ENCODE measurements around the gene CCDC7.
"Not testable (repeated sequence)": the region's sequence is repeated elsewhere in the genome, so short reads cannot be mapped to it uniquely, and the experiment has no call there.

Gene CCDC7

GRCh38 chr10:32459051-32459698 lies 13.2 kb downstream of the CCDC7 start:
- no peak for DNase-seq

GRCh38 chr10:32461203-32461602 lies 15.3 kb downstream of the CCDC7 start:
- DNase-seq, result no peak

DNA sequence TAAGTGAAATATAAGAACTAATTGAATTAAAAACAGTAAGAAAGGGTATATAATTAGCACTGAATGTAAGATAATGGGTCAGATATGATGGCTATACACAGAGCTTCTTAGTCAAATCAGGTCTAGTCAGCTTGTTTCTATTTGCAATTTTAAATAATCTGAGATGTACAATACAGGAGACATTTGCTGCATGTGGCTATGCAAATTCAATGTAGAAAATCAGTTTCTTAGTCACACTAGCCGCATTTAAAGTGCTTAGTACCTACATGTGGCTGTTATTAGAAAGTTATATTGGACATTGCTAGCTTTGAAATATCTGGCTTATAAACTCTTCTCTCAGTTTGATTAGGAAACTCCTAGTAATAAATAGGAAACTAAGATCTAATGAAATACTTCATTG lies 25.3 kb downstream of the CCDC7 start:
- DNase-seq, result no peak

DNA sequence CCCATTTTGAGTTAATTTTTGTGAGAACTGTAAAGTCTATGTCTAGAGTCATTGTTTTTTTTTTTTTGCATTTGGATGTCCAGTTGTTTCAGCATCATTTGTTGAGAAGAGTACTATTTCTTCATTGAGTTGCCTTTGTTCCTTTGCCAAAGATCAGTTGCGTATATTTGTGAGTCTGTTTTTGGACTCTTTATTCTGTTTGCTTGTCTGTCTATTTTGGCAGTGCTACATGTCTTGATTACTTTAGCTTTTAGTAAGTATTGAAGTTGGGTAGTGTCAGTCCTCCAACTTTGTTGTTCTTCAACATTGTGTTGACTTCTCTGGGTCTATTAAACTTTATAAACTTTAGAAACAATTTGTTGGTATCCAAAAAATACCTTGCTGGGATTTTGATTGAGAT lies 31.6 kb downstream of the CCDC7 start:
- no peak for DNase-seq

DNA sequence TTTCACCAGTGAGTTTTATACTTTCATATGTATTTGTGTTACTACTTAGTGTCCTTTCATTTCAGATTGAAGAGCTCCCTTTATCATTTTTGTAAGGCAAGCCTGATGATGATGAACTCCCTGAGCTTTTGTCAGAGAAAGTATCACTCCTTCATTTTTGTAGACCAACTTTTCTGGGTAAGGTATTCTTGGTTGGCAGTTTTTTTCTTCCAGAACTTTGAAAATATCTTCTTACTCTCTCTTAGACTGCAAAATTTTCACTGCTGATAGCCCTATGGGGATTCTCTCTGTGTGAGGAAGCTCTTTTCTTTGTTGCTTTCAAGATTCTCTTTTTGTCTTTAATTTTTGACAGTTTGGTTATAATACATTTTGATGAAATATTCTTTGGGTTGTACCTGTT lies 35.7 kb downstream of the CCDC7 start:
- DNase-seq, result no peak

DNA sequence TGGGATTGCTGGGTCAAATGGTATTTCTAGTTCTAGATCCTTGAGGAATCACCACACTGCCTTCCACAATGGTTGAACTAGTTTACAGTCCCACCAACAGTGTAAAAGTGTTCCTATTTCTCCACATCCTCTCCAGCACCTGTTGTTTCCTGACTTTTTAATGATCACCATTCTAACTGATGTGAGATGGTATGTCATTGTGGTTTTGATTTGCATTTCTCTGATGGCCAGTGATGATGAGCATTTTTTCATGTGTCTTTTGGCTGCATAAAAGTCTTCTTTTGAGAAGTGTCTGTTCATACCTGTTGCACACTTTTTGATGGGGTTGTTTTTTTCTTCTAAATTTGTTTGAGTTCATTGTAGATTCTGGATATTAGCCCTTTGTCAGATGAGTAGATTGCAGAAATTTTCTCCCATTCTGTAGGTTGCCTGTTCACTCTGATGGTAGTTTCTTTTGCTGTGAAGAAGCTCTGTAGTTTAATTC lies 37.1 kb downstream of the CCDC7 start:
- not testable (repeated sequence) for DNase-seq

DNA sequence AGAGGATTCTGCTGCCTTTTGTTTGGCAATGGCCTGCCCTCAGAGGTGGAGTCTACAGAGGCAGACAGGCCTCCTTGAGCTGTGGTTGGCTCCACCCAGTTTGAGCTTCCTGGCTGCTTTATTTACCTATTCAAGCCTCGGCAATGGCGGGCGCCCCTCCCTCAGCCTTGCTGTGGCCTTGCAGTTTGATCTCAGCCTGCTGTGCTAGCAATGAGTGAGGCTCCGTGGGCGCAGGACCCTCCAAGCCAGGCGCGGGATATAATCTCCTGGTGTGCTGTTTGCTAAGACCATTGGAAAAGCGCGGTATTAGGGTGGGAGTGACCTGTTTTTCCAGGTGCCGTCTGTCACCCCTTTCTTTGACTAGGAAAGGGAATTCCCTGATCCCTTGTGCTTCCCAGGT lies 42.1 kb downstream of the CCDC7 start:
- DNase-seq, result not testable (repeated sequence)

DNA sequence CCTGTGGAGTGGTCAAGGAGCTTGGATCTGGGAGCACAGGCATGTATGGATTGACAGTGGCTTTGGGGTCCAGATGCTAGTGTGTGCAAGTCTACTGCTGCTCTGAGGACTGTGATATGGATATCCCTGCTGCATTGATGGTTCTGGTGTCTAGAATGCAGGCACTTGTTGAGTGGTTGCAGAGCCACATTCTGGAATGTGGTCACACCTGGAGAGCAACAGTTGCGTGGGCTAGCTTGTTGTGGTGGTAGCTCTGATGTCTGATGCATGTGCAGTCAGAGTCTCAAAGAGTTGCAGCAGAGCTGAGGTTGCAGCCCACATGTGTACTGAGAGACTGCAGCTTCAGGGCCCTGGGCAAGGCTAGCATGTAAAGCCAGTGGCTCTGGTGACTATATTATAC lies 43.2 kb downstream of the CCDC7 start:
- DNase-seq, result no peak

- no peak for DNase-seq
Measured at GRCh38 chr10:32489901-32490300, 44.0 kb downstream of the CCDC7 start.

- DNase-seq, result not testable (repeated sequence)
Measured at GRCh38 chr10:32494562-32494961, 48.6 kb downstream of the CCDC7 start.

GRCh38 chr10:32500136-32500535 lies 54.2 kb downstream of the CCDC7 start:
- not testable (repeated sequence) for DNase-seq

DNA sequence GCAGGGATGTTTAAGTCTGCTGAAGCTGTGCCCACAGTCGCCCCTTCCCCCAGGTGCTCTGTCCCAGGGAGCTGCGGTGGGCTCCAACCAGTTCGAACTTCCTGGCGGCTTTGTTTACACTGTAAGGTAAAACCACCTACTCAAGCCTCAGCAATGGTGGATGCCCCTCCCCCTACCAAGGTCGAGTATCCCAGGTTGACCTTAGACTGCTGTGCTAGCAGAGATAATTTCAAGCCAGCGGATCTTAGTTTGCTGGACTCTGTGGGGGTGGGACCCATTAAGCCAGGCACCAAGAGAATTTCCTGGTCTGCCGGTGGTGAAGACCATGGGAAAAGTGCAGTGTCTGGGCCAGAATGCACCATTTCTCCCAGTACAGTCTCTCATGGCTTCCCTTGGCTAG lies 56.0 kb downstream of the CCDC7 start:
- DNase-seq, result no peak

GRCh38 chr10:32505762-32506420 lies 60.0 kb downstream of the CCDC7 start:
- not testable (repeated sequence) for DNase-seq

DNA sequence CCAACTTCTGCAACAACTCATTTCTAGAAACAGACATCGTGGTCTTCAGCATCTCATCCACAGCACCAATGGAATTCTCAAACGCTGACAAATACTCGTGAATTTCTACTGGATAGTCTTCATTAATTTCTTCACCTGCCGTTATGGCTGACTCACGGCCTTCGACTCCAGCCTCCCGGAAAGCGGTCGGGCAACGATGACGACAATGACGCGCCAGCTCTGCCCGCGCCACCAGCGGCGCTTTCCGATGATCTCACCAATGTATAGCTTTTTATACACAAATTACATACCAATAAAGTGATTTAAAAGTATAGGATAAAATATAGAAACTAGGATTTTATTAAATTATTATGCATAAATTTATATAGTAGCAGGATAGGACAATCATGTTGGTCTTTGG lies 65.7 kb downstream of the CCDC7 start:
- no peak for DNase-seq

GRCh38 chr10:32516567-32517495 lies 70.9 kb downstream of the CCDC7 start:
- DNase-seq, result no peak

GRCh38 chr10:32530231-32530630 lies 84.3 kb downstream of the CCDC7 start:
- no peak for DNase-seq

DNA sequence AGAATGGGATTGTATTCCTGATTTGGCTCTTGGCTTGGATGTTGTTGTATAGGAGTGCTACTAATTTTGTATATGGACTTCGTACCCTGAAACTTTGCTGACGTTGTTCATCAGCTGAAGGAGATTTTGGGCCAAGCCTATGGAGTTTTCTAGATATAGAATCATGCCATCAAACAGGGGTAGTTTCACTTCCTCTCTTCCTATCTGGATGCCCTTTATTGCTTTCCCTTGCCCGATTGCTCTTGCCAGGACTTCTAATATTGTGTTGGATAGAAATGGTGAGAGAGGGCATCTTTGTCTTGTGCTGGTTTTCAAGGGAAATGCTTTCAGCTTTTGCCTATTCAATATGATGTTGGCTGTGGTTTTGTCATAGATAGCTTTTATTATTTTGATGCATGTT lies 92.3 kb downstream of the CCDC7 start:
- no peak for DNase-seq

DNA sequence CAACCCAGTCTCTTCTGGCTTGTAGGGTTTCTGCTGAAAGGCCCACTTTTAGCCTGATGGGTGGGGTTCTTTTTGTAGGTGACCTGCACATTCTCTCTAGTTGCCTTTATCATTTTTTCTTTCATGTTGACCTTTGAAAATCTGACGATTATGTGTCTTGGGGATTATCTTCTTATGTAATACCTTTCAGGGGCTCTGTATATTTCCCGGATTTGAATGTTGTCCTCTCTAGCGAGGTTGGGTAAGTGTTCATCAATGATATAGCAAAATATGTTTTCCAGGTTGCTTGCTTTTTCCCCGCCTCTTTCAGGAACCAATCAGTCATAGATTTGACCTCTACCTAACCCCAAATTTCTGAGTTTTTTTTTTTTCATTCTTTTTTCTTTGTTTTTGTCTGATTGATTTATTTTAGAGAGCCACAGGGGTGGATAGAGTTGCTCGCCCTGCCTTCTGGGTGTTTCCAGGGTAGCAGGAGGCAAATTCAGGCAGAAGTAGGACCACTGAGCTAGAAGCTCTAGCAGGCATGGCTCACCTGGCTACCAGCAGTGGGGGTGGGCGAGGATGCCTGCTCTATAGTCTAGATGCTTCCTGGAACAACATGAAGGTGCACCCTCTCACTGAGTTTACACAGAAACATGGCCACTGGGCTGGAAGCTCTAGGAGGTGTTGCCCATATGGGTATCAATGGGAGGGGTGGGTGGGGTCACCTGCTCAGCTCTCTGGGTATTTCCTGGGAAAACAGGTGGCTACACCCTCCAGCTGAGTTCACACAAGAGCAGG lies 94.9 kb downstream of the CCDC7 start:
- no peak for DNase-seq

DNA sequence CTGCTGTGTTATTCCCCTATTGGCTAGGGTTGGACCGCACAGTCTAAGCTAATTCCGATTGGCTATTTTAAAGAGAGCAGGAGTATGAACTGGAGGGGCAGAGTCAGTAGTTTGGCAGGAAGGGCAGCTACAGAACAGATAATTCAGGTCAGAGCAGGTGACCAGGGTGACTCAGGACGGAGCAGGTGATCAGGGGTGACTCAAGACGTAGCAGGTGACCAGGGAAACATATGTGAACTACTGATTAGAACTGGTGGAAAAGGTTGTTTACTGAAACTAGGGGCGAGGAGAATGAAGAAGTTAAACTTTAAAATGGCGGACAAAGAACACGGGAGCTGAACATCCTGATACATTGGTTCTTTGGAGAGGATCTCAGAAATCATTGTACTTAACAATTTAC lies 102.3 kb downstream of the CCDC7 start:
- DNase-seq, result no peak

- DNase-seq, result no peak
Measured at GRCh38 chr10:32556783-32557395, 110.9 kb downstream of the CCDC7 start.

GRCh38 chr10:32562695-32563094 lies 116.8 kb downstream of the CCDC7 start:
- DNase-seq, result not testable (repeated sequence)

DNA sequence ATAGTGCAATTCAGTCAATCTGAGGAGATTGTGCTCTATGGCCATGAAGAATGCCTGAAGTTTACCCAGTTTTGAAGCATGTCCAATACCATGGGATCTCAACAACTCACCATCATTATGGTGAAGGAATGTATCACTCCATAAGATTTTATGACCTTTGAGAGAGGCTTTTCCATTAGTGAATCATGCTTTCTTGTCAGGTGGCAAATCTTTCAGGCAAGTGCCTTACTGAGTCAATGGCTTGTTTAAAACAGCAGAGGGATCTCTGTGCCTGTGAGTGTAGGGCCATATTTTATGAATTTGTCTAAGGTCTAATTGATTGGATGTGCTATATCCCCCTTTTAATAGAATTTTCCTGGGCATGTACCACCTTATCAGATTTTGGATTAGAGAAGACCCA lies 131.5 kb downstream of the CCDC7 start:
- DNase-seq, result no peak

Data from NCI-H2029 treated with DMSO at 0.1 percent for 48 hours (cell line).